Trophoblast cell (in vitro differentiated cells and primary cell): ENCODE data around the gene ANK2.
"Not testable (repeated sequence)": the region's sequence is repeated elsewhere in the genome, so short reads cannot be mapped to it uniquely, and the experiment has no call there.

Experiments used
- DNase-seq, 2 donors: peaks; one replicate each; pipeline ENCODE4 v3.0.0-alpha.2; 2016
- H2AFZ ChIP-seq: 2 replicates; pipeline ENCODE4 v1.6.1; 2013; ENCODE audit warnings: low read length, moderate library complexity, mild to moderate bottlenecking; ENCODE audit not compliant: insufficient read depth, poor library complexity
- H2AK5ac ChIP-seq: 2 replicates; pipeline ENCODE4 v1.6.1; 2013; ENCODE audit warnings: mild to moderate bottlenecking, low read length
- H2BK120ac ChIP-seq: 2 replicates; pipeline ENCODE4 v1.6.1; 2013; ENCODE audit warnings: low read length, mild to moderate bottlenecking, moderate library complexity; ENCODE audit not compliant: insufficient read depth, poor library complexity
- H2BK12ac ChIP-seq: 2 replicates; pipeline ENCODE4 v1.6.1; 2013; ENCODE audit warnings: mild to moderate bottlenecking, low read length, moderate library complexity
- H2BK5ac ChIP-seq: 2 replicates; pipeline ENCODE4 v1.6.1; 2013; ENCODE audit warnings: low read length, low read depth, moderate library complexity, mild to moderate bottlenecking; ENCODE audit not compliant: poor library complexity
- H3K14ac ChIP-seq: 2 replicates; pipeline ENCODE4 v1.6.1; 2013; ENCODE audit warnings: mild to moderate bottlenecking, low read length
- H3K18ac ChIP-seq: 2 replicates; pipeline ENCODE4 v1.6.1; 2013; ENCODE audit warnings: mild to moderate bottlenecking, low read length
- H3K23ac ChIP-seq: 2 replicates; pipeline ENCODE4 v1.6.1; 2013; ENCODE audit warnings: low read length
- H3K27ac ChIP-seq: 2 replicates; pipeline ENCODE4 v1.5.1; 2013; ENCODE audit warnings: low read depth, mild to moderate bottlenecking, inconsistent platforms, low read length, moderate library complexity
- H3K27me3 ChIP-seq: 2 replicates; pipeline ENCODE4 v1.6.1; 2013; ENCODE audit warnings: inconsistent platforms, mild to moderate bottlenecking, low read length, moderate library complexity; ENCODE audit not compliant: insufficient read depth
- H3K36me3 ChIP-seq, 2 experiments: 1 replicate in 1 of 2; 2 replicates in 1 of 2; pipeline ENCODE4 v1.6.1; 2013; ENCODE audit warnings: low read length in 2 of 2, mild to moderate bottlenecking in 2 of 2, moderate library complexity in 1 of 2; ENCODE audit not compliant: insufficient read depth in 2 of 2, control insufficient read depth in 1 of 2
- H3K4ac ChIP-seq: 2 replicates; pipeline ENCODE4 v1.6.1; 2013; ENCODE audit warnings: low read depth, mild to moderate bottlenecking, low read length, moderate library complexity
- H3K4me1 ChIP-seq, 2 experiments: 1 replicate in 1 of 2; 2 replicates in 1 of 2; pipeline ENCODE4 v1.6.1; 2013; ENCODE audit warnings: low read length in 2 of 2, mild to moderate bottlenecking in 2 of 2, moderate library complexity in 1 of 2; ENCODE audit not compliant: insufficient read depth in 2 of 2, control insufficient read depth in 1 of 2
- H3K4me2 ChIP-seq: 2 replicates; pipeline ENCODE4 v1.6.1; 2013; ENCODE audit warnings: inconsistent platforms, mild to moderate bottlenecking, low read length, moderate library complexity
- H3K4me3 ChIP-seq: 2 replicates; pipeline ENCODE4 v1.5.1; 2013; ENCODE audit warnings: mild to moderate bottlenecking, low read depth, low read length, inconsistent platforms
- H3K79me1 ChIP-seq: one replicate; pipeline ENCODE4 v1.6.1; 2013; ENCODE audit warnings: low read length
- H3K79me2 ChIP-seq: 2 replicates; pipeline ENCODE4 v1.6.1; 2013; ENCODE audit warnings: low read length, mild to moderate bottlenecking; ENCODE audit not compliant: control insufficient read depth, insufficient read depth, poor library complexity
- H3K9ac ChIP-seq: 2 replicates; pipeline ENCODE4 v1.6.1; 2013; ENCODE audit warnings: mild to moderate bottlenecking, low read length
- H3K9me3 ChIP-seq: 2 replicates; pipeline ENCODE4 v1.6.1; 2013; ENCODE audit warnings: low read depth, mild to moderate bottlenecking, control low read depth, inconsistent platforms, low read length; ENCODE audit not compliant: insufficient read depth
- H4K12ac ChIP-seq: 2 replicates; pipeline ENCODE4 v1.6.1; 2013; ENCODE audit warnings: low read depth, mild to moderate bottlenecking, low read length, moderate library complexity
- H4K8ac ChIP-seq: 2 replicates; pipeline ENCODE4 v1.6.1; 2013; ENCODE audit warnings: low read depth, mild to moderate bottlenecking, low read length, moderate library complexity
- H4K91ac ChIP-seq: one replicate; pipeline ENCODE4 v1.6.1; 2013; ENCODE audit warnings: low read depth, mild to moderate bottlenecking, low read length, moderate library complexity
- WGBS: extraction: QIAGEN DNeasy Blood & Tissue Kit; methylation state at CpG from one replicate; pipeline ENCODE4 v1.1.7; 2013; ENCODE audit warnings: missing lambda C conversion rate; ENCODE audit not compliant: insufficient read length, insufficient coverage; ENCODE audit errors: extremely low coverage; 5-methylcytosine and 5-hydroxymethylcytosine counted together

ANK2 gene

GRCh38 chr4:113232194-113232593, 182.7 kb downstream of the ANK2 start:
- Histone ChIP-seq H3K79me2 (no peaks in the 10 kb centered on the region), H3K36me3 (no peaks in the 10 kb centered on the region), H4K8ac (no peak overlapping the region), H3K79me1 (no peaks in the 10 kb centered on the region), H3K27me3 (no peaks in the 10 kb centered on the region), H3K23ac (no peak overlapping the region), H2BK12ac (no peak overlapping the region), H2AK5ac (no peak overlapping the region), H3K4ac (no peak overlapping the region), H4K91ac (no peak overlapping the region), H3K4me1 (no peaks in the 10 kb centered on the region), H3K14ac (no peak overlapping the region), H2AFZ (no peak overlapping the region), H3K4me2 (no peak overlapping the region), H2BK120ac (no peak overlapping the region), H3K9me3 (no peaks in the 10 kb centered on the region), H3K4me3 (no peak overlapping the region), H3K9ac (no peak overlapping the region), H3K18ac (no peak overlapping the region), H4K12ac (no peak overlapping the region), H3K27ac (no peak overlapping the region), H2BK5ac (no peak overlapping the region)
- no peak for DNase-seq
- WGBS, result no CpG with 5 or more reads among the region's 2 CpGs

- no peaks in the 10 kb centered on the region for H3K9me3 ChIP-seq
- H3K79me2 ChIP-seq, result no peaks in the 10 kb centered on the region
- no peak overlapping the region for H2AFZ ChIP-seq
- no peaks in the 10 kb centered on the region for H3K36me3 ChIP-seq
- no CpG with 5 or more reads among the region's 5 CpGs for WGBS
- no peak overlapping the region for H2BK5ac ChIP-seq
- no peak overlapping the region for H2BK12ac ChIP-seq
- H3K27ac ChIP-seq, result no peak overlapping the region
- H3K79me1 ChIP-seq, result no peaks in the 10 kb centered on the region
- H4K12ac ChIP-seq, result no peak overlapping the region
- no peaks in the 10 kb centered on the region for H3K4me1 ChIP-seq
- H2AK5ac ChIP-seq, result no peak overlapping the region
- no peaks in the 10 kb centered on the region for H3K27me3 ChIP-seq
- no peak overlapping the region for H3K4me2 ChIP-seq
- no peak overlapping the region for H4K91ac ChIP-seq
- H4K8ac ChIP-seq, result no peak overlapping the region
- no peak overlapping the region for H3K4ac ChIP-seq
- H3K14ac ChIP-seq, result no peak overlapping the region
- no peak overlapping the region for H3K4me3 ChIP-seq
- H3K18ac ChIP-seq, result no peak overlapping the region
- H3K23ac ChIP-seq, result no peak overlapping the region
- no peak overlapping the region for H3K9ac ChIP-seq
- no peak for DNase-seq
- H2BK120ac ChIP-seq, result no peak overlapping the region
Observed at GRCh38 chr4:113236916-113237315, 187.5 kb downstream of the ANK2 start.

GRCh38 chr4:113243312-113243711, 193.9 kb downstream of the ANK2 start:
- Histone ChIP-seq H3K79me1 (no peaks in the 10 kb centered on the region), H3K9ac (no peak overlapping the region), H2AK5ac (no peak overlapping the region), H2AFZ (no peak overlapping the region), H3K4me1 (no peaks in the 10 kb centered on the region), H3K27ac (no peak overlapping the region), H4K12ac (no peak overlapping the region), H2BK120ac (no peak overlapping the region), H2BK12ac (no peak overlapping the region), H3K23ac (no peak overlapping the region), H4K8ac (no peak overlapping the region), H3K18ac (no peak overlapping the region), H3K4me3 (no peak overlapping the region), H3K4me2 (no peak overlapping the region), H3K9me3 (no peaks in the 10 kb centered on the region), H3K36me3 (no peaks in the 10 kb centered on the region), H3K79me2 (no peaks in the 10 kb centered on the region), H3K4ac (no peak overlapping the region), H3K27me3 (no peaks in the 10 kb centered on the region), H3K14ac (no peak overlapping the region), H4K91ac (no peak overlapping the region), H2BK5ac (no peak overlapping the region)
- WGBS, result no CpG with 5 or more reads among the region's 3 CpGs
- DNase-seq, result no peak

GRCh38 chr4:113244747-113245146, 195.3 kb downstream of the ANK2 start:
- WGBS, result no CpG with 5 or more reads among the region's 4 CpGs
- not testable (repeated sequence) for H3K4me3 ChIP-seq, H3K9ac ChIP-seq, DNase-seq, H3K4me1 ChIP-seq, H3K27me3 ChIP-seq, H4K8ac ChIP-seq, H3K79me2 ChIP-seq, H3K27ac ChIP-seq, H3K23ac ChIP-seq, H2AK5ac ChIP-seq, H3K9me3 ChIP-seq, H2BK120ac ChIP-seq, H3K79me1 ChIP-seq, H2AFZ ChIP-seq, H3K4me2 ChIP-seq, H4K12ac ChIP-seq, H4K91ac ChIP-seq, H3K4ac ChIP-seq, H3K14ac ChIP-seq, H3K36me3 ChIP-seq, H2BK5ac ChIP-seq, H2BK12ac ChIP-seq, H3K18ac ChIP-seq
